Smooth muscle cell (in vitro differentiated cells): Measurements from ENCODE around the gene ASTN1. TPM values are rescaled to one million over a fixed set of nuclear protein-coding genes. Genes with fewer than 3 reads are reported as not detected.

Experiments
- DNase-seq: peaks from one replicate; lab custom pipeline; 2025; ENCODE audit not compliant: unreplicated experiment; lab: John Stamatoyannopoulos, UW
- H2AFZ ChIP-seq: fragments of 200-600 bp; sonication (generic); 2 replicates; pipeline ENCODE4 v1.6.0; 2016; ENCODE audit warnings: antibody characterized with exemption, low read depth, mild to moderate bottlenecking
- H3F3A ChIP-seq: fragments of 200-600 bp; sonication (generic); 2 replicates; pipeline ENCODE4 v1.6.0; 2017; ENCODE audit warnings: antibody characterized with exemption, low read depth
- H3K27ac ChIP-seq: fragments of 200-600 bp; sonication (generic); 2 replicates; pipeline ENCODE4 v1.5.1; 2016; ENCODE audit warnings: low read depth, mild to moderate bottlenecking
- H3K27me3 ChIP-seq: fragments of 200-600 bp; sonication (generic); 2 replicates; pipeline ENCODE4 v1.6.1; 2016; ENCODE audit warnings: low read depth, mild to moderate bottlenecking
- H3K36me3 ChIP-seq: fragments of 200-600 bp; sonication (generic); 2 replicates; pipeline ENCODE4 v1.5.1; 2016; ENCODE audit warnings: low read depth
- H3K4me1 ChIP-seq: fragments of 200-600 bp; sonication (generic); 2 replicates; pipeline ENCODE4 v1.5.1; 2016; ENCODE audit warnings: low read depth
- H3K4me2 ChIP-seq: fragments of 200-600 bp; sonication (generic); 2 replicates; pipeline ENCODE4 v1.6.0; 2016; ENCODE audit warnings: mild to moderate bottlenecking
- H3K4me3 ChIP-seq: fragments of 200-600 bp; sonication (generic); 2 replicates; pipeline ENCODE4 v1.5.1; 2016; ENCODE audit warnings: mild to moderate bottlenecking
- H3K79me2 ChIP-seq: fragments of 200-600 bp; sonication (generic); 2 replicates; pipeline ENCODE4 v1.6.0; 2016; ENCODE audit warnings: low read depth, mild to moderate bottlenecking
- H3K9ac ChIP-seq: fragments of 200-600 bp; sonication (generic); 2 replicates; pipeline ENCODE4 v1.6.0; 2016; ENCODE audit warnings: low read depth
- H3K9me3 ChIP-seq: fragments of 200-600 bp; sonication (generic); replicated peaks from 2 replicates; pipeline ENCODE4 v1.5.1; 2016; ENCODE audit warnings: low read depth
- H4K20me1 ChIP-seq: fragments of 200-600 bp; sonication (generic); 2 replicates; pipeline ENCODE4 v1.6.0; 2016; ENCODE audit warnings: low read depth
- WGBS: methylation state at CpG from one replicate; pipeline ENCODE4 v1.1.7; 2016; ENCODE audit warnings: low lambda C conversion rate; 5-methylcytosine and 5-hydroxymethylcytosine counted together
- polyA plus RNA-seq: library from polyadenylated mRNA; unstranded; fragments of >200 nt; fragmentation: Nextera tagmentation; extraction: Ambion mirVana; gene quantifications from 2 replicates; pipeline ENCODE4 v1.2.1, GENCODE V29; 2016
- total RNA-seq: library from RNA; depleted of rRNA; stranded (reverse); fragments of >200 nt; gene quantifications from 2 replicates; pipeline ENCODE4 v1.2.3, GENCODE V29; 2014
- TF ChIP-seq, protein P1 (sequence below): fragments of 200-600 bp; sonication (generic); IDR thresholded peaks from 2 replicates; pipeline ENCODE4 v1.5.1; 2017; ENCODE audit warnings: borderline replicate concordance, mild to moderate bottlenecking, antibody characterized with exemption; ENCODE audit not compliant: insufficient read depth, poor library complexity, severe bottlenecking

The ASTN1 gene
- total RNA-seq = 0.04 TPM in 1 of 2 replicates, not detected in the other
- not detected in 2 replicates for polyA plus RNA-seq

DNA sequence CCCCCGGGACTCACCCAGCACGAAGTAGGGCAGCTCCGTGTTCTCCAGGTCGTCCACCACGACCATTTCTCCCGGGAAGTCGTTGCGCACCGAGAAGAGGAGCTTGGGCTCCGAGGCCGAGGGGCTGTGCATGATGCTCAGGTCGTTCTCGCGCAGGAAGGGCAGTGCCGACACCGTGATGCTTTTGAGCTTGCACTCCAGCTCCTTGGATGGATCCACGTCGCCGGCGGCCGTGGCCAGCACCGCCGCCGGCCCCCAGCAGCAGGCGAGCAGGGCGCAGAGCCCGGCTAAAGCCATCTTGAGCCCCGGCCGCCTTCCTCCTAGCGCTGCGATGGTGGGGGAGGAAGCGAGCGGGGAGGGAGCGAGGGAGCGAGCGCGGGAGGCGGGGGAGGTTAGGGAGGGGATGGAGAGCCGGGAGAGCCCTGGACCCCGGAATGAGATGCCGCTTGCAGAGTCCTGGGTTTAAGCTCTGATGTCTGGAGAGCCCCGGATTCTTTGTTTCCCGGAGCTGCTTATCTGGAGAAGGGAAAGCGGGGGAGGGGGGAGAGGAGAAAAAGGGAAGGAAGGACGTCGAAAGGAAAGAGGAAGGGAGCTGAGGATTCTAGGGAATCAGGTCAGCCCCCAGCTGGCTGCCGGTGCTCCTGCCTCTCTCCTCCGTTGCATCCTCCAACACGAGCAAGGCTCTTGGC, at the start of gene ASTN1:
TSS of gene ASTN1 (minus strand) at position 333 of the 689 bp plus-strand sequence. CDS start at position 297, 36 bp downstream.
- H2AFZ ChIP-seq = peak within 1 kb of the TSS; percentile 67
- no peaks in the 10 kb centered on the region for H4K20me1 ChIP-seq
- no peaks in the 10 kb centered on the region for H3F3A ChIP-seq
- 1% methylated on average over 41 of the region's 49 CpGs for WGBS
- no peaks in the 10 kb centered on the region for H3K36me3 ChIP-seq
- H3K9me3 ChIP-seq = no peaks in the 10 kb centered on the region
- no peak within 1 kb of the TSS for H3K9ac ChIP-seq
- no peak within 1 kb of the TSS for H3K27ac ChIP-seq
- H3K4me2 ChIP-seq = peak within 1 kb of the TSS; percentile 86
- peaks cover 5% of the 10 kb centered on the region for H3K4me1 ChIP-seq
- H3K79me2 ChIP-seq = no peaks in the 10 kb centered on the region
- peaks cover 100% of the 10 kb centered on the region for H3K27me3 ChIP-seq
- DNase-seq = no peak
- peak within 1 kb of the TSS; percentile 49 for H3K4me3 ChIP-seq
- TF ChIP-seq, protein P1, sequence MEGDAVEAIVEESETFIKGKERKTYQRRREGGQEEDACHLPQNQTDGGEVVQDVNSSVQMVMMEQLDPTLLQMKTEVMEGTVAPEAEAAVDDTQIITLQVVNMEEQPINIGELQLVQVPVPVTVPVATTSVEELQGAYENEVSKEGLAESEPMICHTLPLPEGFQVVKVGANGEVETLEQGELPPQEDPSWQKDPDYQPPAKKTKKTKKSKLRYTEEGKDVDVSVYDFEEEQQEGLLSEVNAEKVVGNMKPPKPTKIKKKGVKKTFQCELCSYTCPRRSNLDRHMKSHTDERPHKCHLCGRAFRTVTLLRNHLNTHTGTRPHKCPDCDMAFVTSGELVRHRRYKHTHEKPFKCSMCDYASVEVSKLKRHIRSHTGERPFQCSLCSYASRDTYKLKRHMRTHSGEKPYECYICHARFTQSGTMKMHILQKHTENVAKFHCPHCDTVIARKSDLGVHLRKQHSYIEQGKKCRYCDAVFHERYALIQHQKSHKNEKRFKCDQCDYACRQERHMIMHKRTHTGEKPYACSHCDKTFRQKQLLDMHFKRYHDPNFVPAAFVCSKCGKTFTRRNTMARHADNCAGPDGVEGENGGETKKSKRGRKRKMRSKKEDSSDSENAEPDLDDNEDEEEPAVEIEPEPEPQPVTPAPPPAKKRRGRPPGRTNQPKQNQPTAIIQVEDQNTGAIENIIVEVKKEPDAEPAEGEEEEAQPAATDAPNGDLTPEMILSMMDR = no peak

DNA sequence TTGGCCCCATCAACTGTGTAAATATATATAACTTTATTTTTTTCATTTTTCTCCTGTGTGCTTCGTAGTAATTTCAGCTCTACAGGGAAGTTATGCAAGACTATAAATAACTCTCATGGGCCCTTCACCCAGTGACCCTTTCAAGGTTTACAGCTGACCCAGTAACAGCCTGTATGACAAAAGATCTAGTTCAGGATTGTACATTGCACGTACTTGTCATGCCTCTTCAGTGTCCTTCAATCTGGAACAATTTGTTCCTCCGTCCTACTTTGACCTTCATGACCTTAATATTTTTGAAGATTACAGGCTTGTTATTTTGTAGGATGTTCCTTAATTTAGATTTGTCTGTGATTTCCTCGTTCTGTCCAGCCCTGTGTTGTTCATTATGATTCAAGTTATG, 46.7 kb upstream of the ASTN1 start:
- no peaks in the 10 kb centered on the region for H3F3A ChIP-seq
- no peak for DNase-seq
- H3K27ac ChIP-seq = no peak overlapping the region
- H3K36me3 ChIP-seq = no peaks in the 10 kb centered on the region
- no peaks in the 10 kb centered on the region for H4K20me1 ChIP-seq
- no peak overlapping the region for H3K4me2 ChIP-seq
- H3K4me3 ChIP-seq = no peak overlapping the region
- 84% methylated on average over 4 of the region's 4 CpGs for WGBS
- H3K27me3 ChIP-seq = no peaks in the 10 kb centered on the region
- no peaks in the 10 kb centered on the region for H3K4me1 ChIP-seq
- H2AFZ ChIP-seq = no peak overlapping the region
- no peak overlapping the region for H3K9ac ChIP-seq
- TF ChIP-seq, protein P1 = no peak
- no peaks in the 10 kb centered on the region for H3K79me2 ChIP-seq
- no peaks in the 10 kb centered on the region for H3K9me3 ChIP-seq

DNA sequence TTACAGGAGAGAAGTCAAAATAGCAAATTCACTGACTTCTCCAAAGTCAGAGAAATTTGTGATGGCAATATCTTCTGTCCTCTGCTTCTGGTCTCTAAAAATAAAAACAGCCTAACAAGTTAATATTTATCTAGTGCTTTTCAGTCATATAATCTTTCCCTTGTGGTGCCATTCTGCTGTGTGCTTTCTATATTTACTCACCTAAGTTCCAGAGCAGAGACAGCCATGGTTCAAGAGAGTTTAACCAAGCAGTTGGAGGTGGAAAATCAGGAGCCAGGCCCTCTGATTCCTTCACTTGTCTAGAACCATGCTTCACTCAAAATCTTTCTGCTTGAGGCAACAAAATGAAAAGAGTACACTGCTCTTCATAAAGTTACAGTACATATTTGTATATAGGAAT, 45.6 kb upstream of the ASTN1 start:
- no peak overlapping the region for H3K4me3 ChIP-seq
- H3K4me1 ChIP-seq = no peaks in the 10 kb centered on the region
- no peaks in the 10 kb centered on the region for H4K20me1 ChIP-seq
- no peak overlapping the region for H3K4me2 ChIP-seq
- TF ChIP-seq, protein P1 = no peak
- no peaks in the 10 kb centered on the region for H3K27me3 ChIP-seq
- DNase-seq = no peak
- no peaks in the 10 kb centered on the region for H3K79me2 ChIP-seq
- no peaks in the 10 kb centered on the region for H3K36me3 ChIP-seq
- H3K9me3 ChIP-seq = no peaks in the 10 kb centered on the region
- H2AFZ ChIP-seq = no peak overlapping the region
- no peaks in the 10 kb centered on the region for H3F3A ChIP-seq
- peak overlapping the region; percentile 11 for H3K27ac ChIP-seq
- H3K9ac ChIP-seq = no peak overlapping the region

DNA sequence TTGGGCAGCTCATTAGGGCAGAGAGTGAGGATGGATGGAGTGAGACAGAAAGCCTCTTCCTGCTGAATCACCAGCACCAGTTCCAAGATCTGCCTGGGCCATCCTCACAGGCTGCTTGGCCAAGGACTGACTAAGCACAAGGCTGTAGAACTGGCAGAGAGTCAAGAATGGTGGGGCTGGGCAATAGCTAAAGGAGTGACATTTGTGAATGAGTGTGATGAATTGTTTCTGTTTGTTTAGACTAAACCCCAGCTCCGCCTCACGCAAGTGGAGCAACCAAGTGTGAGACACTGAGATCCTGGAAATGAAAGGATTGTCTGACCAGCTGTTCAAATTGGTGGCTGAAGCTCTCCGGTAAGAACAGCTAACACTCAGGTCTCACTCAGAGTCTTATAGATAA, 44.8 kb upstream of the ASTN1 start:
- no peak overlapping the region for H3K9ac ChIP-seq
- no peaks in the 10 kb centered on the region for H3K79me2 ChIP-seq
- TF ChIP-seq, protein P1 = no peak
- no peaks in the 10 kb centered on the region for H3F3A ChIP-seq
- no peaks in the 10 kb centered on the region for H3K27me3 ChIP-seq
- H3K9me3 ChIP-seq = no peaks in the 10 kb centered on the region
- WGBS = 38% methylated on average over 3 of the region's 3 CpGs
- DNase-seq = peak; percentile 12
- peak overlapping the region; percentile 11 for H3K27ac ChIP-seq
- H3K4me1 ChIP-seq = no peaks in the 10 kb centered on the region
- H3K4me3 ChIP-seq = no peak overlapping the region
- no peak overlapping the region for H2AFZ ChIP-seq
- no peaks in the 10 kb centered on the region for H4K20me1 ChIP-seq
- H3K4me2 ChIP-seq = peak overlapping the region; percentile 33
- H3K36me3 ChIP-seq = no peaks in the 10 kb centered on the region
